AG04449 (cell line): ENCODE data around the gene NXPH1.

Experiments used
- CTCF ChIA-PET: fragments of 350-600 bp; formaldehyde crosslinking; extraction: SDS; loops from one replicate; lab custom pipeline; 2021; ENCODE audit warnings: antibody characterized with exemption; lab: Yijun Ruan, JAX
- POLR2A ChIA-PET: fragments of 400-600, 350-600 bp; formaldehyde crosslinking; extraction: SDS; loops from one replicate; lab custom pipeline; 2020; ENCODE audit warnings: antibody characterized with exemption, inconsistent platforms; lab: Yijun Ruan, JAX
- DNase-seq: peaks from one replicate; pipeline ENCODE4 v3.0.0-alpha.2; 2010; ENCODE audit warnings: low read depth, low spot score
- H3K4me3 ChIP-seq: 2 replicates; pipeline ENCODE4 v1.5.1; 2011; ENCODE audit warnings: low read depth, mild to moderate bottlenecking, control low read depth, low read length
- TF ChIP-seq, protein P1 (sequence below): IDR thresholded peaks from one replicate; pipeline ENCODE4 v1.5.1; 2011; ENCODE audit warnings: mild to moderate bottlenecking, moderate library complexity, low read length, control low read depth, inconsistent platforms; ENCODE audit not compliant: insufficient read depth; ENCODE audit errors: missing control alignments

NXPH1 gene

GRCh38 chr7:8433477-8434289 lies at the start of gene NXPH1:
Gene NXPH1, plus strand, starts transcription at chr7:8433609.
- no peak for DNase-seq
- ChIA-PET CTCF (no interaction called here), POLR2A (no interaction called here)
- H3K4me3 ChIP-seq: no peak within 1 kb of the TSS
- TF ChIP-seq, protein P1, sequence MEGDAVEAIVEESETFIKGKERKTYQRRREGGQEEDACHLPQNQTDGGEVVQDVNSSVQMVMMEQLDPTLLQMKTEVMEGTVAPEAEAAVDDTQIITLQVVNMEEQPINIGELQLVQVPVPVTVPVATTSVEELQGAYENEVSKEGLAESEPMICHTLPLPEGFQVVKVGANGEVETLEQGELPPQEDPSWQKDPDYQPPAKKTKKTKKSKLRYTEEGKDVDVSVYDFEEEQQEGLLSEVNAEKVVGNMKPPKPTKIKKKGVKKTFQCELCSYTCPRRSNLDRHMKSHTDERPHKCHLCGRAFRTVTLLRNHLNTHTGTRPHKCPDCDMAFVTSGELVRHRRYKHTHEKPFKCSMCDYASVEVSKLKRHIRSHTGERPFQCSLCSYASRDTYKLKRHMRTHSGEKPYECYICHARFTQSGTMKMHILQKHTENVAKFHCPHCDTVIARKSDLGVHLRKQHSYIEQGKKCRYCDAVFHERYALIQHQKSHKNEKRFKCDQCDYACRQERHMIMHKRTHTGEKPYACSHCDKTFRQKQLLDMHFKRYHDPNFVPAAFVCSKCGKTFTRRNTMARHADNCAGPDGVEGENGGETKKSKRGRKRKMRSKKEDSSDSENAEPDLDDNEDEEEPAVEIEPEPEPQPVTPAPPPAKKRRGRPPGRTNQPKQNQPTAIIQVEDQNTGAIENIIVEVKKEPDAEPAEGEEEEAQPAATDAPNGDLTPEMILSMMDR: no peak

DNA sequence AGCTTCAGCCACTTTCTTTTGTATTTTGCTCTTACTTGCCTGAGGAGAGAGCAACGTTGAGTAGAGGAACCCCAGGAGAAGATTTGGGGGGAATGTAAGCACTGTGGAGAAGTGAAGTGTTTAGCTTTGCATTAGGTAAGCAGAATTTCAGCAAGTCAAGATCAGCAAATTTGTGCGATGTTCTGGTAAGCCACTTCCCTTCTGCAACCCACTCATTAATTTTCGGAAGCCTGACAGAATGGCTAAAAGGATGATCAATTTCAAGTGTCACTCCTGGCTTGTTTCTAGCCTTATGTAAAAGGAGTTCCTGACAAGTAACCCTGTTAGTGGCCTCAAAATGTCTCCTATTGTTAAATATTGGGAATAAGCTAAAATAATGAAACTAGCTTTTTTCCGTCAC lies 48.5 kb upstream of the NXPH1 start:
- H3K4me3 ChIP-seq: no peak overlapping the region
- ChIA-PET POLR2A (no interaction called here), CTCF (no interaction called here)
- no peak for DNase-seq
- TF ChIP-seq, protein P1: no peak

- POLR2A ChIA-PET: no interaction called here
- CTCF ChIA-PET: no interaction called here
- TF ChIP-seq, protein P1: no peak
- no peak overlapping the region for H3K4me3 ChIP-seq
- no peak for DNase-seq
Observed at GRCh38 chr7:8386926-8387550, 46.4 kb upstream of the NXPH1 start.

- no peak overlapping the region for H3K4me3 ChIP-seq
- CTCF ChIA-PET: no interaction called here
- TF ChIP-seq, protein P1: no peak
- POLR2A ChIA-PET: no interaction called here
- DNase-seq: no peak
Observed at GRCh38 chr7:8387551-8388256, 45.7 kb upstream of the NXPH1 start.

GRCh38 chr7:8388257-8388625 lies 45.2 kb upstream of the NXPH1 start:
- no peak overlapping the region for H3K4me3 ChIP-seq
- ChIA-PET POLR2A (no interaction called here), CTCF (no interaction called here)
- no peak for DNase-seq
- TF ChIP-seq, protein P1: no peak
